Fibroblast of lung (primary cell): ENCODE data around the gene SUGCT.

Experiments used
- EZH2 ChIP-seq: IDR thresholded peaks from 2 replicates; pipeline ENCODE4 v1.5.1; 2012; ENCODE audit warnings: low read length, control low read depth, mild to moderate bottlenecking; ENCODE audit errors: missing control alignments
- TF ChIP-seq, protein P1 (sequence below), 2 donors: IDR thresholded peaks in 1 of 2; conservative IDR thresholded peaks in 1 of 2; 1 replicate in 1 of 2; 2 replicates in 1 of 2; pipeline ENCODE4 v1.5.1; 2011 to 2012; ENCODE audit warnings: low read length in 2 of 2, control low read depth in 1 of 2, inconsistent platforms in 1 of 2, low read depth in 1 of 2, mild to moderate bottlenecking in 1 of 2

DNA sequence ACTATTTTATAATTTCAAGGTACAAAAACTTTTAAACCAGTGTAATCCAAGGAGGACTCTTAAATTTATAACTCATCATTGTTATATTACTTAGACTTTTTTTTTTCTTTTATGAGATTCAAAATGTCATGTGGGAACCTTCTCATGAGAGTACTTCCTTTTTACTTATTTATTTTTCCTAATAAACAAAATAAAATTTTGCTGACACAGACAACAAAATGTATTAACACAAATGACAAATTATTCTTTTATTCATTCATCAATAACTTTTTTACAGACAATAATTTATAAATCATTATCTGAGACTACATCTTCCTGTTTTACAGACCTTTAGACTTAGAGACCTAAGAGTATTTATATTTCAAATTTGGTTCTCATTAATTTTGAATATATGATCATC lies 706.2 kb downstream of the SUGCT start:
- TF ChIP-seq, protein P1, sequence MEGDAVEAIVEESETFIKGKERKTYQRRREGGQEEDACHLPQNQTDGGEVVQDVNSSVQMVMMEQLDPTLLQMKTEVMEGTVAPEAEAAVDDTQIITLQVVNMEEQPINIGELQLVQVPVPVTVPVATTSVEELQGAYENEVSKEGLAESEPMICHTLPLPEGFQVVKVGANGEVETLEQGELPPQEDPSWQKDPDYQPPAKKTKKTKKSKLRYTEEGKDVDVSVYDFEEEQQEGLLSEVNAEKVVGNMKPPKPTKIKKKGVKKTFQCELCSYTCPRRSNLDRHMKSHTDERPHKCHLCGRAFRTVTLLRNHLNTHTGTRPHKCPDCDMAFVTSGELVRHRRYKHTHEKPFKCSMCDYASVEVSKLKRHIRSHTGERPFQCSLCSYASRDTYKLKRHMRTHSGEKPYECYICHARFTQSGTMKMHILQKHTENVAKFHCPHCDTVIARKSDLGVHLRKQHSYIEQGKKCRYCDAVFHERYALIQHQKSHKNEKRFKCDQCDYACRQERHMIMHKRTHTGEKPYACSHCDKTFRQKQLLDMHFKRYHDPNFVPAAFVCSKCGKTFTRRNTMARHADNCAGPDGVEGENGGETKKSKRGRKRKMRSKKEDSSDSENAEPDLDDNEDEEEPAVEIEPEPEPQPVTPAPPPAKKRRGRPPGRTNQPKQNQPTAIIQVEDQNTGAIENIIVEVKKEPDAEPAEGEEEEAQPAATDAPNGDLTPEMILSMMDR (conservative IDR thresholded peaks at IDR 0.05 in 1 of 2, IDR thresholded peaks at IDR 0.05 in 1 of 2; ENCODE audit: low read depth in 1 of 2, low read length in 2 of 2), result no peak
- TF ChIP-seq EZH2, result no peak
